H1 (cell line): ENCODE data around the gene SLITRK4. TPM values are rescaled to one million over a fixed set of nuclear protein-coding genes. Genes with fewer than 3 reads are reported as not detected.

Source experiments
- ATF2 ChIP-seq: IDR thresholded peaks from 2 replicates; pipeline ENCODE4 v1.6.1; 2012; ENCODE audit warnings: low read length, inconsistent platforms
- ATF3 ChIP-seq: IDR thresholded peaks from 2 replicates; pipeline ENCODE4 v1.6.1; 2011; ENCODE audit warnings: low read depth, mild to moderate bottlenecking, low read length; ENCODE audit not compliant: insufficient read depth
- BRCA1 ChIP-seq: IDR thresholded peaks from 2 replicates; pipeline ENCODE4 v1.6.1; 2012; ENCODE audit warnings: low read depth, low read length, improper control_type of control experiment
- CBX5 ChIP-seq: fragments of 300-800, 300-1000 bp; sonication (generic); IDR thresholded peaks from 2 replicates; pipeline ENCODE4 v1.7.1; 2016; ENCODE audit warnings: antibody characterized with exemption, low read length, low read depth
- CEBPB ChIP-seq: IDR thresholded peaks from 2 replicates; pipeline ENCODE4 v1.6.1; 2012; ENCODE audit warnings: low read depth, low read length
- CHD1 ChIP-seq: IDR thresholded peaks from 2 replicates; pipeline ENCODE4 v1.6.1; 2012; ENCODE audit warnings: low read depth, low read length, improper control_type of control experiment
- CTCF ChIP-seq, 3 experiments: IDR thresholded peaks; 1 replicate in 2 of 3; 2 replicates in 1 of 3; pipeline versions ENCODE4 v1.5.1 to v1.6.1; 2011; ENCODE audit warnings: low read length in 3 of 3, mild to moderate bottlenecking in 3 of 3, inconsistent platforms in 2 of 3, low read depth in 1 of 3, moderate library complexity in 1 of 3; ENCODE audit not compliant: insufficient read depth in 1 of 3; ENCODE audit errors: control extremely low read depth in 1 of 3
- E2F6 ChIP-seq: IDR thresholded peaks from 2 replicates; pipeline ENCODE4 v1.6.1; 2012; ENCODE audit warnings: inconsistent platforms
- EGR1 ChIP-seq: IDR thresholded peaks from 2 replicates; pipeline ENCODE4 v1.6.1; 2011; ENCODE audit warnings: low read depth, low read length, borderline replicate concordance
- JUND ChIP-seq: IDR thresholded peaks from 2 replicates; pipeline ENCODE4 v1.6.1; 2011; ENCODE audit warnings: mild to moderate bottlenecking, improper control_type of control experiment, low read length
- KDM1A ChIP-seq: fragments of 200-600, 300-600 bp; sonication (generic); IDR thresholded peaks from 2 replicates; pipeline ENCODE4 v1.7.1; 2016; ENCODE audit warnings: mild to moderate bottlenecking, low read length, borderline replicate concordance
- MAFK ChIP-seq: IDR thresholded peaks from 2 replicates; pipeline ENCODE4 v1.6.1; 2012; ENCODE audit warnings: low read depth, mild to moderate bottlenecking, improper control_type of control experiment, low read length
- POLR2AphosphoS5 ChIP-seq: IDR thresholded peaks from 2 replicates; pipeline ENCODE4 v1.6.1; 2011; ENCODE audit warnings: low read depth, low read length
- RXRA ChIP-seq: IDR thresholded peaks from 2 replicates; pipeline ENCODE4 v1.6.1; 2011; ENCODE audit warnings: low read depth, mild to moderate bottlenecking, low read length, moderate library complexity; ENCODE audit not compliant: insufficient read depth
- SAP30 ChIP-seq: fragments of 300-600 bp; sonication (generic); IDR thresholded peaks from 2 replicates; pipeline ENCODE4 v1.7.1; 2012; ENCODE audit warnings: low read length, moderate library complexity, mild to moderate bottlenecking, inconsistent platforms; ENCODE audit not compliant: insufficient read depth, insufficient replicate concordance
- SIX5 ChIP-seq: IDR thresholded peaks from 2 replicates; pipeline ENCODE4 v1.6.1; 2011; ENCODE audit warnings: mild to moderate bottlenecking, low read depth, low read length
- SP2 ChIP-seq: IDR thresholded peaks from 2 replicates; pipeline ENCODE4 v1.6.1; 2012; ENCODE audit warnings: mild to moderate bottlenecking, low read length, inconsistent platforms
- SP4 ChIP-seq: IDR thresholded peaks from 2 replicates; pipeline ENCODE4 v1.6.1; 2012; ENCODE audit warnings: low read length, inconsistent platforms
- polyA plus RNA-seq, 7 experiments: library from polyadenylated mRNA; depleted of rRNA in 3 of 7; stranded (reverse) in 5 of 7; unstranded in 2 of 7; fragments of >200 nt in 5 of 7; fragments of 200-250 nt in 2 of 7; gene quantifications; 1 replicate in 5 of 7; 2 replicates in 1 of 7; 4 replicates in 1 of 7; pipeline versions ENCODE4 v1.2.1 to v1.2.3, GENCODE V29; 2011 to 2013; ENCODE audit warnings: missing spikeins in 2 of 7, mixed read lengths in 2 of 7
- total RNA-seq: library from RNA; stranded (reverse); fragmentation: NEBNext Ultra II Directional; extraction: Animal tissue kit (Norgen Biotek cat#: 25700); gene quantifications from 2 replicates; pipeline ENCODE4 v1.2.1, GENCODE V29; 2021

The SLITRK4 gene
- total and polyA plus RNA-seq, 2 of the 8 experiments (the other 6 are each of a cell fraction or from before 2014, with no cell fraction given): 3.1 to 8.2 TPM

GRCh38 chrX:143634663-143635455 lies 1.0 kb downstream of the SLITRK4 start (continued):
- TF ChIP-seq ATF2 (no peak), JUND (no peak), SP2 (no peak), BRCA1 (no peak), RXRA (no peak), POLR2AphosphoS5 (no peak), MAFK (no peak), CHD1 (no peak), CBX5 (no peak), CEBPB (no peak), ATF3 (no peak), SP4 (no peak), SAP30 (no peak), CTCF (IDR thresholded peaks at IDR 0.05; ENCODE audit: control extremely low read depth in 1 of 3, insufficient read depth in 1 of 3, low read depth in 1 of 3, low read length in 3 of 3) (no peak), SIX5 (no peak), EGR1 (peak; percentile 43; the same call in 1 of the 2 replicates), E2F6 (no peak), KDM1A (no peak)
